Activated CD4-positive, CD25-positive, alpha-beta regulatory T cell treated with anti-CD3 and anti-CD28 coated beads, Interleukin-2, amount 50 U/mL, for 16 hours (primary cell): ENCODE measurements around the gene PRKRIP1.
A peak's percentile ranks its signal among the peaks of the same experiment; 100 is the strongest.
"Not testable (repeated sequence)": the region's sequence is repeated elsewhere in the genome, so short reads cannot be mapped to it uniquely, and the experiment has no call there.

Source experiments
- DNase-seq: peaks from one replicate; pipeline ENCODE4 v3.0.0-alpha.2; 2020; ENCODE audit warnings: low read depth, low spot score

Gene PRKRIP1

DNA sequence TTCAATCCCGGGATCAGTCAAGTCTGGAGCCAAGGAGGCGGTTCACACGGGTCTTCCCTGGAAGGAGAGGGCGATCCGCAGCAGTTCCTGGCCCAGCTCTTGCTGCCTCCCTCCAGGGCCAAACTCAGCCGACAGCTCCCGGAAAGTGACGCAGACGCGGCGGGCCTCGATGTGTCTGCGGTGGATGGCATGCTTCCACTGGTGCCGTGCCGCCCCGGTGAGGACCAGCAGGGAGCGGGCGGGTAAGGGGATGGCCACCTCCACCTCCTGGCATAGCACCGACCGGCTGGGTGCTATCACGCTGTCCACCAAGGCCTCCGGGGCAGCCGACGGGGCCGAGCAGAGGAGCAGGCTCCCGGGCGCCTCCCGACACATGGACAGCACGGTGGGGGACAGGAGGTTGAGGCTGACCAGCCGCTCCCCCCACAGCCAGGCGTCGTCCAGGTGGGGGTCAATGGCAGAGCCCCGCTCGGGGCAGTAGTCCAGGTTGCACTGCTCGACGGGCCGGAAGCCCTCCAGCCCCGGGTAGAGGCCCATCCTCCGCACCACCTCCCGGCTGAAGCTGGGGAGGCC lies 61.3 kb downstream of the PRKRIP1 start:
- DNase-seq = no peak

GRCh38 chr7:102459221-102459844 lies 63.2 kb downstream of the PRKRIP1 start:
- DNase-seq = no peak

GRCh38 chr7:102460467-102460866 lies 64.3 kb downstream of the PRKRIP1 start:
- no peak for DNase-seq

DNA sequence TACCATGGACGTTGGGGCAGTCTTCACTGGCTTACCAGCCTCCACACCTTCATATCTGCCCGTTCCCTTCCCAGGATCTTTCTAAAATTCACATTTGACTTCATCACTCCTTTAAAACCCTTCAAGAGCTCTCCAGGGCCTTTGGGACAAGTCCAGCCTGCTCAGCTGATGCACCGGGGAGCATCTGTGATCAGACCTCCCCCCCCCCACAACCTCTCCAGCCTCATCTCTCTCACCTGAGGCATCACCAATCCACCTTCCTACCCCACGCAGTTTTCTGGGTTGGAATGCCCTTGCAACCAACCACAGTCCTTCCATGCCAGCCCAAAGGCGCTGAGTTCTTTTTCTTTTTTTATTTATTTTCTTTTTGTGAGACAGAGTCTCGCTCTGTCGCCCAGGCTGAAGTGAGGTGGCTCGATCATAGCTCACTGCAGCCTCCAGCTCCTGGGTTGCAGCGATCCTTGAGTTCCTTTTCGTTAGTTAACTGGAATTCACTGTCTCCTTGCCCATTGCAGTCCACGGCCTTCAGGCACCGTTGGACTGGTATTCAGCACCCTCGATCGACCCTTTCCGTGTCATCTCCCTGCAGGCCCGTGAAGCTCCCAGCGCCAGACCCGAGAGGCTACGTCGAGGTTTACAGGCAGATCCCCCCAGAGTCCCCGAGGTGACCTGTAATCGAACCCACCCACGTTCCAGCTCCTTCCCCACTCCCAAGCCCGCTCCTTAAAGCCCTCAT lies 67.8 kb downstream of the PRKRIP1 start:
- DNase-seq = no peak

- peak; percentile 86 for DNase-seq
Observed at GRCh38 chr7:102464577-102465280, 68.6 kb downstream of the PRKRIP1 start, which contains the start of the genes ALKBH4 and LRWD1. Gene ALKBH4 (minus strand): TSS chr7:102464863. CDS start chr7:102464836, 27 bp downstream. Gene LRWD1 (plus strand): TSS chr7:102464984. CDS start chr7:102465081, 97 bp downstream.

- DNase-seq = no peak
Observed at GRCh38 chr7:102466097-102466496, 69.9 kb downstream of the PRKRIP1 start.

GRCh38 chr7:102467581-102468477 lies 71.7 kb downstream of the PRKRIP1 start:
- DNase-seq = no peak

- no peak for DNase-seq
Observed at GRCh38 chr7:102468478-102469350, 72.6 kb downstream of the PRKRIP1 start.

GRCh38 chr7:102469351-102469971 lies 73.3 kb downstream of the PRKRIP1 start:
- DNase-seq = no peak

DNA sequence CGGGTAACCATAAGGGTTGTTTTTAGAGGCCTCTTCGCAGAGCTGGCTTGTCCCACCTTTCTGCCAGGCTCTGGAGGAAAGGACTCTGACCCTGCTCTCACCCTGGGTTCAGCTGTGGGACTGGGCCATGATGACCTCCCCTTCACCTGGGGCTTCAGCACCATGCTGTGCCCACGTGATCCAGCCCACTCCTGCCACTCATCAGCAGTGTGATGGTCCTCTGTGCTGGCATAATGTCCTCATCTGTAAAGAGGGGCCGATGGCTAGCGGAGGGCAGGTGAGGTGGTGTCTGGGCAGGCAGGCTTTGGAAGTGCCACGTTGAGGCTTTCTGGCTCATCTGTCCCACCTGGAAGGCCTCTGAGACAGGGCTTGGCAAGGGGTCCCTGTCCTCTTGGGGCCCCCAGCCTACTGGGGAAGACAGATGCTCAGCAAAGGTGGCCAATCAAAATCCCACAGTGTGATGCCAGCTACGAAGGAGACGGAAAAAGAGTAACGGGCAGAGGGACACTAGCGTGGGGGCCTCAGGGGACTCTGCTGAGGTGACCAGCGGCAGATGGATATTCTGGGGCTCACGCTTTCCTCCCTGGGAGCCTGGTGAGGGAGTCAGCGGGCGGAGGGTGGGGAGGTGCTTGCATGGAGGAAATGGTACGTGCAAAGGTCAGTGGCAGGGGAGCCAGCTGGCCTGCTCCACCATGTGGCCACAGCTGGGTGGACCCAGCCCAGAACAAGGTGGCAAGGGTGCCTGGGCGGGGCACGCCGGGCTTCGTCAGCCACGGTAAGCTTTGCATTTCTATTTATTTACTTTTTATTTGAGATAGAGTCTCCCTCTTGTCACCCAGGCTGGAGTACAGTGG lies 74.0 kb downstream of the PRKRIP1 start:
- DNase-seq = no peak

GRCh38 chr7:102471791-102472125 lies 75.6 kb downstream of the PRKRIP1 start:
- no peak for DNase-seq

DNA sequence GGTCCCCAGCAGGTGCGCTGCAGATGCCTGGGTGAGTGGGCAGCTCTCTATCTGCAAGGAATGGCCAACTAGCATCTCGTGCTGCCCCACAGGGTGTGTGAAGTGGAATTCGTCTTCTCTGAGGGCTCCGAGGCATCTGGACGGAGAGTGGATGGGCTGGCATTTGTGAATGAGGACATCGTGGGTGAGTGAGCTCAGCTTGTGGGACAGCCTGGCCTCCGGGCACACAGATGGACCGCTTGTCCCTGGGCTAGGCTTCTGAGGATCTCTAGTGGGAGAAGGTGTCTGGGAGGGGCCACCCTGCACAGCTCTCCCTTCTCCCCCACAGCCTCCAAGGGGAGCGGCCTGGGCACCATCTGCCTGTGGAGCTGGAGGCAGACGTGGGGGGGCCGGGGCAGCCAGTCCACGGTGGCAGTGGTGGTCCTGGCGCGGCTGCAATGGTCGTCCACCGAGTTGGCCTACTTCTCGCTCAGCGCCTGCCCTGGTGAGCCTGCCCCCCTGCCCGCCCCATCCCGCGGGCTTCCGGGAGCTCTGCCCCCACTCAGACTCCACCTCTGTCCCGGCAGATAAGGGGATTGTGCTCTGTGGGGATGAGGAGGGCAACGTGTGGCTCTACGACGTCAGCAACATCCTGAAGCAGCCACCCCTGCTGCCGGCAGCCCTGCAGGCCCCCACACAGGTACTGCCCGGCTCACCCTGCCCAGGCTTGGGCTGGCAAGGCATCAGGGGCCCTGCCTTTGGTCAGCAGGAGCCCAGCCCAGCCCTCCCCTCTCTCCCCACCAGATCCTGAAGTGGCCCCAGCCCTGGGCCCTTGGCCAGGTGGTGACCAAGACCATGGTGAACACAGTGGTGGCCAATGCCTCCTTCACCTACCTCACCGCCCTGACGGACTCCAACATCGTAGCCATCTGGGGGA lies 76.2 kb downstream of the PRKRIP1 start:
- no peak for DNase-seq

DNA sequence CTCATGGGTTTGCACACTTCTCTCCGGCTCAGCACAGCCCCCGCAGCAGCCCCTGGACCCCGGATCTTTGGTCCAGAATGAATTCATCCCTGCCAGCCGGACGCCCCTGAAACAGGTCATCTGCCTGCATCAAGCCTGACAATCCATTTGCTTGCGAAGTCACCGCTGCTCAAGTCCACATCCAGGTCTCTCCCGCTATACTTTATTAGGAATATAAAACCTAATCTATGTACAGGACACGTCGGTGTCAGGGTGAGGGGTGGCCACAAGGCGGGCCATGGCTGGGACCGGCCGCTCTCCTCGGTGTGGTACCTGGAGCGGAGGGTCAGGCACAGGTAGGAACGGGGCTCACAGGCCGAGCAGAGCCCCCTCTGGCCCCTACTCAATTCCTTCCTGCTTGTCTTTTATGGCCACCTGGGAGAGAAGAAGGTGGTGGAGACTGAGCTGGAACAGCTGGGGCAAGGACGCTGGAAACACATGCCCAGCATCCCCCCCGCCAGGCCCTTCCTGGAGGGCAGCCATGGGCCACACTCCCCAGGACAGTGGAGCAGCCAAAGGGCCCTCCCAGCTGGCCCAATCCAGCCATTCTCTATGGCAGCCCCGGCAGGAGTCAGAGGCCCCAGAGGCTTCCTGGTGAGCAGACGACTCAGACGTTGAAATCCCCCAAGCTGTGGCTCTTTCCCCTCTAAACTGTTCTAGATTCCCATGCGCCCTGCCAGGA lies 77.3 kb downstream of the PRKRIP1 start:
- no peak for DNase-seq

GRCh38 chr7:102474116-102474515 lies 78.0 kb downstream of the PRKRIP1 start:
- DNase-seq = not testable (repeated sequence)

GRCh38 chr7:102474736-102475435 lies 78.7 kb downstream of the PRKRIP1 start:
- not testable (repeated sequence) for DNase-seq
